Measurements from ENCODE around the gene DHODH. TPM values are rescaled to one million over a fixed set of nuclear protein-coding genes. Genes with fewer than 3 reads are reported as not detected.

Gene DHODH
- total and polyA plus RNA-seq, 2 of the 4 experiments (the other 2 are of a cell fraction): 3.2 to 4.1 TPM

DNA sequence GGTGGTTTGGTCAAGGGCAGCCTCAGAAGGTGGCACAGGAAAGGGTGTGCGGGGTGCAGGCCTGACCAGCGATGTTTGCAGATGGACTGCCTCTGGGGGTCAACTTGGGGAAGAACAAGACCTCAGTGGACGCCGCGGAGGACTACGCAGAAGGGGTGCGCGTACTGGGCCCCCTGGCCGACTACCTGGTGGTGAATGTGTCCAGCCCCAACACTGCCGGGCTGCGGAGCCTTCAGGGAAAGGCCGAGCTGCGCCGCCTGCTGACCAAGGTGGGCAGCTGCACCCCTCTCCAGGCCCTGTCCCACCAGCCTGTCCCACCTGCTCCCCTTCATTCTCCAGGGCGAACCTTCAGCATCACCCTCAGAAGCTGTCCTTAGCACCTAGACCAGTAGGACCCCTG lies 12.5 kb downstream of the DHODH start:
- no peak for DNase-seq
- no peak overlapping the region for H2BK5ac ChIP-seq (ENCODE audit: low read depth, low read length, poor library complexity, severe bottlenecking)
- H3K9me1 ChIP-seq (ENCODE audit: insufficient read depth, low read length): 0 out of 2 replicates have a peak, but pooled peaks cover 3% of the 10 kb centered on the region
- no peak overlapping the region for H2AFZ ChIP-seq (replicated peaks; ENCODE audit: low read length, poor library complexity)
- ChIA-PET CTCF (no interaction called here), POLR2A (ENCODE audit: unreplicated experiment) (interaction anchor here (0.5 kb wide), 1 partner anchor 71 kb away, joined by 8 read pairs; no protein-coding TSS in a partner anchor)
- dilution Hi-C loops (cut with HindIII; ENCODE audit: low sequenced_read_pairs, unreplicated experiment): no loop called here
- H4K20me1 ChIP-seq (ENCODE audit: insufficient read depth, low read length): no peaks in the 10 kb centered on the region
- no peak overlapping the region for H2AK9ac ChIP-seq (replicated peaks; ENCODE audit: low read depth, low read length, poor library complexity)
- H3K27ac ChIP-seq (ENCODE audit: insufficient read depth, low read length): no peak overlapping the region
- peaks cover 7% of the 10 kb centered on the region for H3K36me3 ChIP-seq (ENCODE audit: control insufficient read depth, insufficient read depth, low read length)
- TF ChIP-seq BHLHE40 (IDR thresholded peaks at IDR 0.05; ENCODE audit: low read depth, low read length) (no peak), FOS (IDR thresholded peaks at IDR 0.05; ENCODE audit: low read depth, low read length) (no peak), MXI1 (IDR thresholded peaks at IDR 0.05; ENCODE audit: borderline replicate concordance, low read depth, low read length) (no peak), SMC3 (IDR thresholded peaks at IDR 0.05; ENCODE audit: low read depth, low read length) (no peak), RAD21 (IDR thresholded peaks at IDR 0.05; ENCODE audit: low read length) (no peak), CEBPB (IDR thresholded peaks at IDR 0.05; ENCODE audit: low read depth, low read length) (no peak), CHD1 (IDR thresholded peaks at IDR 0.05; ENCODE audit: low read depth, low read length) (no peak)
- TF ChIP-seq, protein P1, sequence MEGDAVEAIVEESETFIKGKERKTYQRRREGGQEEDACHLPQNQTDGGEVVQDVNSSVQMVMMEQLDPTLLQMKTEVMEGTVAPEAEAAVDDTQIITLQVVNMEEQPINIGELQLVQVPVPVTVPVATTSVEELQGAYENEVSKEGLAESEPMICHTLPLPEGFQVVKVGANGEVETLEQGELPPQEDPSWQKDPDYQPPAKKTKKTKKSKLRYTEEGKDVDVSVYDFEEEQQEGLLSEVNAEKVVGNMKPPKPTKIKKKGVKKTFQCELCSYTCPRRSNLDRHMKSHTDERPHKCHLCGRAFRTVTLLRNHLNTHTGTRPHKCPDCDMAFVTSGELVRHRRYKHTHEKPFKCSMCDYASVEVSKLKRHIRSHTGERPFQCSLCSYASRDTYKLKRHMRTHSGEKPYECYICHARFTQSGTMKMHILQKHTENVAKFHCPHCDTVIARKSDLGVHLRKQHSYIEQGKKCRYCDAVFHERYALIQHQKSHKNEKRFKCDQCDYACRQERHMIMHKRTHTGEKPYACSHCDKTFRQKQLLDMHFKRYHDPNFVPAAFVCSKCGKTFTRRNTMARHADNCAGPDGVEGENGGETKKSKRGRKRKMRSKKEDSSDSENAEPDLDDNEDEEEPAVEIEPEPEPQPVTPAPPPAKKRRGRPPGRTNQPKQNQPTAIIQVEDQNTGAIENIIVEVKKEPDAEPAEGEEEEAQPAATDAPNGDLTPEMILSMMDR (conservative IDR thresholded peaks at IDR 0.05; ENCODE audit: low read depth, low read length): peak; percentile 12; the same call in 1 of the 2 replicates
- no peak overlapping the region for H2BK20ac ChIP-seq (ENCODE audit: low read depth, low read length)
- no peak overlapping the region for H3K4me3 ChIP-seq (ENCODE audit: insufficient read depth, low read depth, low read length)
- no peak overlapping the region for H3K9ac ChIP-seq (ENCODE audit: low read depth, low read length)
- H3K14ac ChIP-seq (replicated peaks; ENCODE audit: low read depth, low read length): no peak overlapping the region
- no TSS peak for BruUV-seq (replicated peaks)
- no peaks in the 10 kb centered on the region for H3K4me1 ChIP-seq (ENCODE audit: control insufficient read depth, insufficient read depth, low read length)
- no peak overlapping the region for H3K56ac ChIP-seq (ENCODE audit: extremely low read depth, insufficient read depth, low read length)
- H2BK120ac ChIP-seq (ENCODE audit: low read depth, low read length): no peak overlapping the region
- H3K4me2 ChIP-seq (ENCODE audit: low read depth, low read length): no peak overlapping the region
- 72% methylated on average over 12 of the region's 15 CpGs; no CpG with 5 or more reads in 1 of the 2 experiments for WGBS, 2 experiments (ENCODE audit: extremely low coverage in 2 of 2, insufficient read length in 1 of 2)
- H3K9me3 ChIP-seq (ENCODE audit: control insufficient read depth, insufficient read depth, low read length): no peaks in the 10 kb centered on the region
- no peak overlapping the region for H3K4ac ChIP-seq (ENCODE audit: low read depth, low read length)
- no peak overlapping the region for H3K23ac ChIP-seq (ENCODE audit: low read depth, low read length)
- no peak overlapping the region for H3K18ac ChIP-seq (ENCODE audit: low read depth, low read length)
- H2BK15ac ChIP-seq (ENCODE audit: low read depth, low read length): no peak overlapping the region
- H3K79me1 ChIP-seq (ENCODE audit: low read depth in 1 of 2, low read length in 2 of 2): no peaks in the 10 kb centered on the region
- H3K27me3 ChIP-seq (ENCODE audit: control insufficient read depth, insufficient read depth, low read length): no peaks in the 10 kb centered on the region
- no peak overlapping the region for H4K8ac ChIP-seq (ENCODE audit: low read depth in 2 of 2, low read length in 2 of 2)
- H4K5ac ChIP-seq (ENCODE audit: low read depth, low read length): no peak overlapping the region
- in situ Hi-C loops (cut with MboI; ENCODE audit: low sequenced_read_pairs): no loop called here
- H2AK5ac ChIP-seq (ENCODE audit: low read depth, low read length): no peak overlapping the region
- H4K91ac ChIP-seq (ENCODE audit: insufficient read depth, low read depth, low read length): no peak overlapping the region
- intact Hi-C loops (cut with micrococcal nuclease): no loop called here
- ATAC-seq (ENCODE audit: low read depth): no peak
